ENCODE results near the gene EFNB3. TPM values are rescaled to one million over a fixed set of nuclear protein-coding genes. Genes with fewer than 3 reads are reported as not detected.
A peak's percentile ranks its signal among the peaks of the same experiment; 100 is the strongest.

The EFNB3 gene
- total RNA-seq, 1 donor from 2014 or later = 0.11 TPM

- intact Hi-C loops (cut with DNase I) = loop anchor here (1.0 to 5.0 kb wide), 2 partner anchors 37 to 74 kb away; partner anchors contain the start of gene ATP1B2
- ATAC-seq (no peak), DNase-seq (ENCODE audit: missing footprints) (no peak)
Observed at GRCh38 chr17:7688808-7689316, 16.1 kb upstream of the EFNB3 start.

- DNase-seq (ENCODE audit: missing footprints) (no peak), ATAC-seq (no peak)
- intact Hi-C loops (cut with DNase I) = no loop called here
Observed at GRCh38 chr17:7695586-7695985, 9.4 kb upstream of the EFNB3 start.

- ATAC-seq (no peak), DNase-seq (ENCODE audit: missing footprints) (no peak)
- intact Hi-C loops (cut with DNase I) = no loop called here
Observed at GRCh38 chr17:7697828-7698588, 7.0 kb upstream of the EFNB3 start.

GRCh38 chr17:7700510-7700909 is 4.5 kb upstream of the EFNB3 start:
- intact Hi-C loops (cut with DNase I) = no loop called here
- no peak for DNase-seq (ENCODE audit: missing footprints)
- no peak for ATAC-seq

GRCh38 chr17:7701681-7702080 is 3.3 kb upstream of the EFNB3 start:
- no peak for ATAC-seq
- no peak for DNase-seq (ENCODE audit: missing footprints)
- intact Hi-C loops (cut with DNase I) = no loop called here

GRCh38 chr17:7702776-7703175 is 2.2 kb upstream of the EFNB3 start:
- intact Hi-C loops (cut with DNase I) = no loop called here
- no peak for DNase-seq (ENCODE audit: missing footprints)
- no peak for ATAC-seq

GRCh38 chr17:7703584-7704479 is 1.2 kb upstream of the EFNB3 start:
- DNase-seq (ENCODE audit: missing footprints) (no peak), ATAC-seq (peak; percentile 45)
- intact Hi-C loops (cut with DNase I) = no loop called here

- no peak for DNase-seq (ENCODE audit: missing footprints)
- intact Hi-C loops (cut with DNase I) = no loop called here
- ATAC-seq = no peak
Observed at GRCh38 chr17:7705269-7706255, 560 bp downstream of the EFNB3 start.

- DNase-seq (ENCODE audit: missing footprints) (no peak), ATAC-seq (no peak)
- intact Hi-C loops (cut with DNase I) = no loop called here
Observed at GRCh38 chr17:7706631-7707354, 1.8 kb downstream of the EFNB3 start.

- no peak for ATAC-seq
- intact Hi-C loops (cut with DNase I) = no loop called here
- no peak for DNase-seq (ENCODE audit: missing footprints)
Observed at GRCh38 chr17:7707446-7707845, 2.4 kb downstream of the EFNB3 start.

GRCh38 chr17:7707858-7708750 is 3.1 kb downstream of the EFNB3 start:
- intact Hi-C loops (cut with DNase I) = no loop called here
- DNase-seq (ENCODE audit: missing footprints) (no peak), ATAC-seq (no peak)

GRCh38 chr17:7709031-7709430 is 4.0 kb downstream of the EFNB3 start:
- intact Hi-C loops (cut with DNase I) = no loop called here
- no peak for DNase-seq (ENCODE audit: missing footprints)
- ATAC-seq = no peak

- intact Hi-C loops (cut with DNase I) = no loop called here
- no peak for ATAC-seq
- no peak for DNase-seq (ENCODE audit: missing footprints)
Observed at GRCh38 chr17:7710301-7710700, 5.3 kb downstream of the EFNB3 start.

- intact Hi-C loops (cut with DNase I) = no loop called here
- ATAC-seq = no peak
- no peak for DNase-seq (ENCODE audit: missing footprints)
Observed at GRCh38 chr17:7711051-7711755, 6.2 kb downstream of the EFNB3 start.

- DNase-seq (ENCODE audit: missing footprints) = no peak
- ATAC-seq = no peak
- intact Hi-C loops (cut with DNase I) = no loop called here
Observed at GRCh38 chr17:7712111-7712771, 7.2 kb downstream of the EFNB3 start.

- ATAC-seq = no peak
- intact Hi-C loops (cut with DNase I) = no loop called here
Observed at GRCh38 chr17:7713782-7714181, 8.8 kb downstream of the EFNB3 start.

More at GRCh38 chr17:7713782-7714181, 8.8 kb downstream of the EFNB3 start:
- no peak for DNase-seq (ENCODE audit: missing footprints)
